Endothelial cell of umbilical vein (primary cell): ENCODE data around the gene LYZL4. TPM values are rescaled to one million over a fixed set of nuclear protein-coding genes. Genes with fewer than 3 reads are reported as not detected.

Source experiments
- BruUV-seq: library from RNA; stranded (reverse); fragments of 400-500 nt; replicated peaks from 2 replicates; lab custom pipeline; 2021; lab: Mats Ljungman, UMichigan
- CTCF ChIA-PET: fragments of 300-600, 350-600 bp; sonication (Branson Sonifier 250); formaldehyde crosslinking; loops from one replicate; lab custom pipeline; 2021; ENCODE audit warnings: antibody characterized with exemption, inconsistent platforms; lab: Charles Lee
- POLR2A ChIA-PET: fragments of 300-600, 350-600 bp; sonication (Branson Sonifier 250); formaldehyde crosslinking; loops from one replicate; lab custom pipeline; 2021; ENCODE audit warnings: antibody characterized with exemption, inconsistent platforms; lab: Charles Lee
- DNase-seq: peaks from one replicate; pipeline ENCODE4 v3.0.0-alpha.2; 2011; ENCODE audit warnings: low read depth, low spot score
- FAIRE-seq: peaks from 2 replicates; lab custom pipeline; 2011; peaks lifted over from hg19 to GRCh38; lab: Jason Lieb, UNC
- H2AFZ ChIP-seq: 2 replicates; pipeline ENCODE4 v1.6.0; 2012; ENCODE audit warnings: low read depth, low read length, control low read depth, inconsistent platforms
- H3K27ac ChIP-seq: 2 replicates; pipeline ENCODE4 v1.5.1; 2011; ENCODE audit warnings: low read depth, mild to moderate bottlenecking, control low read depth, low read length, moderate library complexity; ENCODE audit not compliant: insufficient read depth
- H3K27me3 ChIP-seq, 2 experiments: 2 replicates each; pipeline versions ENCODE4 v1.6.0 to v1.6.1; 2011; ENCODE audit warnings: low read length in 2 of 2, mixed read lengths in 1 of 2; ENCODE audit not compliant: control insufficient read depth in 2 of 2, insufficient read depth in 2 of 2
- H3K36me3 ChIP-seq, 2 experiments: 2 replicates in 1 of 2; 3 replicates in 1 of 2; pipeline ENCODE4 v1.5.1; 2011; ENCODE audit warnings: low read length in 2 of 2, mild to moderate bottlenecking in 1 of 2, moderate library complexity in 1 of 2; ENCODE audit not compliant: control insufficient read depth in 2 of 2, insufficient read depth in 2 of 2; ENCODE audit errors: extremely low read depth in 1 of 2
- H3K4me1 ChIP-seq: 3 replicates; pipeline ENCODE4 v1.5.1; 2011; ENCODE audit warnings: mild to moderate bottlenecking, low read length; ENCODE audit not compliant: control insufficient read depth, insufficient read depth; ENCODE audit errors: extremely low read depth
- H3K4me2 ChIP-seq: 2 replicates; pipeline ENCODE4 v1.6.1; 2011; ENCODE audit warnings: low read length, control low read depth, mixed read lengths; ENCODE audit not compliant: insufficient read depth
- H3K4me3 ChIP-seq, 3 experiments: fragments of 200-600 bp in 1 of 3; sonication (generic), shearing (Covaris generic) in 1 of 3; replicated peaks in 1 of 3; 2 replicates each; pipeline ENCODE4 v1.5.1; 2011 to 2016; ENCODE audit warnings: control low read depth in 3 of 3, low read length in 3 of 3, mild to moderate bottlenecking in 2 of 3, inconsistent platforms in 1 of 3, low read depth in 1 of 3, moderate library complexity in 1 of 3; ENCODE audit not compliant: insufficient read depth in 1 of 3
- H3K79me2 ChIP-seq: 2 replicates; pipeline ENCODE4 v1.6.0; 2012; ENCODE audit warnings: low read length, inconsistent platforms; ENCODE audit not compliant: control insufficient read depth, insufficient read depth
- H3K9ac ChIP-seq: replicated peaks from 2 replicates; pipeline ENCODE3; 2011; ENCODE audit warnings: low read length, control low read depth; ENCODE audit not compliant: insufficient read depth; ENCODE audit errors: extremely low read depth
- H3K9me1 ChIP-seq: replicated peaks from 3 replicates; pipeline ENCODE4 v1.6.0; 2011; ENCODE audit warnings: mild to moderate bottlenecking, low read length; ENCODE audit not compliant: control insufficient read depth, insufficient read depth; ENCODE audit errors: extremely low read depth
- H3K9me3 ChIP-seq: replicated peaks from 2 replicates; pipeline ENCODE4 v1.5.1; 2012; ENCODE audit warnings: low read length, inconsistent platforms; ENCODE audit not compliant: control insufficient read depth, insufficient read depth
- H4K20me1 ChIP-seq: replicated peaks from 2 replicates; pipeline ENCODE3; 2011; ENCODE audit warnings: mild to moderate bottlenecking, low read length; ENCODE audit not compliant: control insufficient read depth, insufficient read depth; ENCODE audit errors: extremely low read depth
- EZH2 ChIP-seq: IDR thresholded peaks from 2 replicates; pipeline ENCODE4 v1.6.1; 2012; ENCODE audit warnings: borderline replicate concordance, low read depth, mild to moderate bottlenecking, moderate library complexity, low read length, inconsistent platforms; ENCODE audit not compliant: severe bottlenecking
- FOS ChIP-seq: IDR thresholded peaks from 2 replicates; pipeline ENCODE4 v1.6.1; 2011; ENCODE audit warnings: mild to moderate bottlenecking, low read length, moderate library complexity, borderline replicate concordance; ENCODE audit not compliant: insufficient read depth
- GATA2 ChIP-seq: IDR thresholded peaks from 2 replicates; pipeline ENCODE4 v1.7.0; 2011; ENCODE audit warnings: low read depth, mild to moderate bottlenecking, moderate library complexity, mixed read lengths, low read length; ENCODE audit not compliant: insufficient read length, insufficient read depth
- JUN ChIP-seq: IDR thresholded peaks from 2 replicates; pipeline ENCODE4 v1.6.1; 2011; ENCODE audit warnings: borderline replicate concordance, low read depth; ENCODE audit not compliant: insufficient read length, insufficient read depth
- MYC ChIP-seq: IDR thresholded peaks from one replicate; pipeline ENCODE4 v1.6.1; 2011; ENCODE audit warnings: mild to moderate bottlenecking, low read depth, low read length
- POLR2A ChIP-seq: IDR thresholded peaks from 2 replicates; pipeline ENCODE4 v1.6.1; 2012; ENCODE audit warnings: low read depth, mild to moderate bottlenecking, control low read depth, low read length
- POLR2AphosphoS5 ChIP-seq: IDR thresholded peaks from 2 replicates; pipeline ENCODE4 v1.6.1; 2012; ENCODE audit warnings: low read depth, mild to moderate bottlenecking, control low read depth, low read length, moderate library complexity; ENCODE audit not compliant: insufficient read depth
- dilution Hi-C: fragments of 300-500 bp; cut with MboI; formaldehyde crosslinking; loops from one replicate; pipeline ENCODE4 v1.15.0; 2019; ENCODE audit warnings: low sequenced_read_pairs; ENCODE audit not compliant: extremely low pct_ligation_motif_present
- intact Hi-C: fragments of 100-400 bp; cut with micrococcal nuclease; formaldehyde crosslinking; loops from one replicate; pipeline ENCODE4 v1.10.0; 2022
- polyA plus RNA-seq, 4 experiments: library from polyadenylated mRNA; depleted of rRNA in 3 of 4; stranded (reverse) in 3 of 4; unstranded in 1 of 4; fragments of >200 nt; gene quantifications; 2 replicates each; pipeline versions ENCODE4 v1.2.1 to v1.2.3, GENCODE V29; 2011 to 2012; ENCODE audit warnings: missing spikeins in 1 of 4
- total RNA-seq: library from RNA; stranded (reverse); gene quantifications from 2 replicates; pipeline ENCODE4 v1.2.3, GENCODE V29; 2021
- TF ChIP-seq, protein P1 (sequence below): IDR thresholded peaks from 2 replicates; pipeline ENCODE4 v1.6.1; 2011; ENCODE audit not compliant: insufficient read depth, insufficient read length
- TF ChIP-seq, protein P2 (sequence below), 2 donors: IDR thresholded peaks; 1 replicate in 1 of 2; 2 replicates in 1 of 2; pipeline ENCODE4 v1.5.1; 2011; ENCODE audit warnings: low read length in 2 of 2, mild to moderate bottlenecking in 2 of 2, moderate library complexity in 2 of 2, control low read depth in 1 of 2, inconsistent platforms in 1 of 2, low read depth in 1 of 2; ENCODE audit not compliant: insufficient read depth in 1 of 2; ENCODE audit errors: extremely low read depth in 1 of 2

LYZL4 gene
- total and polyA plus RNA-seq, 2 donors (not counting 3 experiments of a cell fraction or from before 2014, with no cell fraction given): 0.41 TPM; not detected in 1

DNA sequence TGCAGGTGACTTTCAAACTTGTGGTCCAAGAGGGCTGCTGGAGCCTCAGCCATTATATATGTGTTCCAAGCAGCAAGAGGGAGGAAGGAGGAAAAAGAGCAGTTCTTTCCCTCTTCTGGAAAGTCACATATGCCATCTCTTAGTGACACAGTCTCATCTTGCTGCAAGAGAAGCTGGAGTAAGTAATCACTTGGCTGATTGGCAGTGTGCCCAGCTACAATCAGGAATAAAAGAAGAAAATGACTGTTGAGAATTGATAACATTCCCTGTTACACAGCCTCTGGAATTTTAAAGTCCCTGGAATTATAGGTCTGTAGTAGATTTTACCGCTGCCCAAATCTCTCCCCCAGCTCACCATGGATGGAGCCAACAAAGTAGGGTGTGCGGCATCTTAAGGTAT is 31.4 kb upstream of the LYZL4 start:
- TF ChIP-seq EZH2: no peak
- TF ChIP-seq POLR2A: no peak
- TF ChIP-seq MYC: no peak
- no peak for TF ChIP-seq FOS
- no peak for TF ChIP-seq POLR2AphosphoS5
- no peak for TF ChIP-seq GATA2
- TF ChIP-seq, protein P1, sequence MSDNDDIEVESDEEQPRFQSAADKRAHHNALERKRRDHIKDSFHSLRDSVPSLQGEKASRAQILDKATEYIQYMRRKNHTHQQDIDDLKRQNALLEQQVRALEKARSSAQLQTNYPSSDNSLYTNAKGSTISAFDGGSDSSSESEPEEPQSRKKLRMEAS: no peak
- no peak for TF ChIP-seq JUN
- H3K9me1 ChIP-seq: no peaks in the 10 kb centered on the region
- H3K9me3 ChIP-seq: no peaks in the 10 kb centered on the region
- ChIA-PET POLR2A (no interaction called here), CTCF (interaction anchor here (1.2 to 3.6 kb wide), 3 partner anchors 195 to 215 kb away, joined by 3 to 156 read pairs (median 105); no protein-coding TSS in a partner anchor)
- no peaks in the 10 kb centered on the region for H3K36me3 ChIP-seq
- dilution Hi-C loops (no loop called here), intact Hi-C loops (no loop called here)
- H2AFZ ChIP-seq: no peak overlapping the region
- no peak overlapping the region for H3K9ac ChIP-seq
- H3K4me3 ChIP-seq: no peak overlapping the region
- H3K4me1 ChIP-seq: no peaks in the 10 kb centered on the region
- no peak for FAIRE-seq
- no peak overlapping the region for H3K4me2 ChIP-seq
- BruUV-seq: no TSS peak
- H4K20me1 ChIP-seq: no peaks in the 10 kb centered on the region
- DNase-seq: no peak
- H3K27me3 ChIP-seq: no peaks in the 10 kb centered on the region
- H3K79me2 ChIP-seq: no peaks in the 10 kb centered on the region
- no peak overlapping the region for H3K27ac ChIP-seq

- DNase-seq (no peak), FAIRE-seq (no peak)
- no peak overlapping the region for H3K4me3 ChIP-seq
- no peaks in the 10 kb centered on the region for H4K20me1 ChIP-seq
- ChIA-PET CTCF (interaction anchor here (1.2 to 3.8 kb wide), 5 partner anchors 193 to 214 kb away, joined by 3 to 156 read pairs (median 22); no protein-coding TSS in a partner anchor), POLR2A (interaction anchor here (0.7 kb wide), 1 partner anchor 102 kb away, joined by 7 read pairs; no protein-coding TSS in a partner anchor)
- H3K4me2 ChIP-seq: no peak overlapping the region
- no peaks in the 10 kb centered on the region for H3K79me2 ChIP-seq
- no peaks in the 10 kb centered on the region for H3K9me3 ChIP-seq
- intact Hi-C loops (no loop called here), dilution Hi-C loops (no loop called here)
- H3K9me1 ChIP-seq: no peaks in the 10 kb centered on the region
- BruUV-seq: no TSS peak
- TF ChIP-seq, protein P1: no peak
- TF ChIP-seq GATA2 (no peak), JUN (no peak), POLR2AphosphoS5 (no peak)
- TF ChIP-seq, protein P2, sequence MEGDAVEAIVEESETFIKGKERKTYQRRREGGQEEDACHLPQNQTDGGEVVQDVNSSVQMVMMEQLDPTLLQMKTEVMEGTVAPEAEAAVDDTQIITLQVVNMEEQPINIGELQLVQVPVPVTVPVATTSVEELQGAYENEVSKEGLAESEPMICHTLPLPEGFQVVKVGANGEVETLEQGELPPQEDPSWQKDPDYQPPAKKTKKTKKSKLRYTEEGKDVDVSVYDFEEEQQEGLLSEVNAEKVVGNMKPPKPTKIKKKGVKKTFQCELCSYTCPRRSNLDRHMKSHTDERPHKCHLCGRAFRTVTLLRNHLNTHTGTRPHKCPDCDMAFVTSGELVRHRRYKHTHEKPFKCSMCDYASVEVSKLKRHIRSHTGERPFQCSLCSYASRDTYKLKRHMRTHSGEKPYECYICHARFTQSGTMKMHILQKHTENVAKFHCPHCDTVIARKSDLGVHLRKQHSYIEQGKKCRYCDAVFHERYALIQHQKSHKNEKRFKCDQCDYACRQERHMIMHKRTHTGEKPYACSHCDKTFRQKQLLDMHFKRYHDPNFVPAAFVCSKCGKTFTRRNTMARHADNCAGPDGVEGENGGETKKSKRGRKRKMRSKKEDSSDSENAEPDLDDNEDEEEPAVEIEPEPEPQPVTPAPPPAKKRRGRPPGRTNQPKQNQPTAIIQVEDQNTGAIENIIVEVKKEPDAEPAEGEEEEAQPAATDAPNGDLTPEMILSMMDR (IDR thresholded peaks at IDR 0.05; ENCODE audit: extremely low read depth in 1 of 2, insufficient read depth in 1 of 2, low read depth in 1 of 2, low read length in 2 of 2): no peak
- no peak overlapping the region for H2AFZ ChIP-seq
- no peaks in the 10 kb centered on the region for H3K4me1 ChIP-seq
- H3K9ac ChIP-seq: no peak overlapping the region
- H3K27me3 ChIP-seq: no peaks in the 10 kb centered on the region
- H3K36me3 ChIP-seq: no peaks in the 10 kb centered on the region
- H3K27ac ChIP-seq: no peak overlapping the region
Measured at GRCh38 chr3:42440924-42441323, 30.5 kb upstream of the LYZL4 start.
